WERI-Rb-1 (cell line): ENCODE results near the gene HCRT.
"Not testable (repeated sequence)": the region's sequence is repeated elsewhere in the genome, so short reads cannot be mapped to it uniquely, and the experiment has no call there.

Source experiments
- DNase-seq: peaks from one replicate; pipeline ENCODE4 v3.0.0-alpha.2; 2020
- H3K27ac ChIP-seq: fragments of 250-450 bp; sonication (Bioruptor Pico); 2 replicates; pipeline ENCODE4 v1.5.1; 2020; ENCODE audit warnings: mild to moderate bottlenecking, moderate library complexity
- H3K27me3 ChIP-seq: fragments of 250-450 bp; sonication (Bioruptor Pico); 2 replicates; pipeline ENCODE4 v1.5.1; 2021; ENCODE audit warnings: mild to moderate bottlenecking, low read depth, moderate library complexity; ENCODE audit not compliant: insufficient read depth, severe bottlenecking
- H3K36me3 ChIP-seq: fragments of 250-450 bp; sonication (Bioruptor Pico); 2 replicates; pipeline ENCODE4 v1.5.1; 2020; ENCODE audit warnings: mild to moderate bottlenecking, moderate library complexity
- H3K4me3 ChIP-seq: 2 replicates; pipeline ENCODE4 v1.5.1; 2011; ENCODE audit warnings: low read depth, mild to moderate bottlenecking, control low read depth, low read length
- H3K9me3 ChIP-seq: fragments of 250-450 bp; sonication (Bioruptor Pico); 2 replicates; pipeline ENCODE4 v1.5.1; 2021; ENCODE audit warnings: mild to moderate bottlenecking, moderate library complexity; ENCODE audit not compliant: severe bottlenecking
- TF ChIP-seq, protein P1 (sequence below): IDR thresholded peaks from 2 replicates; pipeline ENCODE4 v1.5.1; 2011; ENCODE audit warnings: low read depth, mild to moderate bottlenecking, control low read depth, inconsistent platforms, low read length

HCRT gene

DNA sequence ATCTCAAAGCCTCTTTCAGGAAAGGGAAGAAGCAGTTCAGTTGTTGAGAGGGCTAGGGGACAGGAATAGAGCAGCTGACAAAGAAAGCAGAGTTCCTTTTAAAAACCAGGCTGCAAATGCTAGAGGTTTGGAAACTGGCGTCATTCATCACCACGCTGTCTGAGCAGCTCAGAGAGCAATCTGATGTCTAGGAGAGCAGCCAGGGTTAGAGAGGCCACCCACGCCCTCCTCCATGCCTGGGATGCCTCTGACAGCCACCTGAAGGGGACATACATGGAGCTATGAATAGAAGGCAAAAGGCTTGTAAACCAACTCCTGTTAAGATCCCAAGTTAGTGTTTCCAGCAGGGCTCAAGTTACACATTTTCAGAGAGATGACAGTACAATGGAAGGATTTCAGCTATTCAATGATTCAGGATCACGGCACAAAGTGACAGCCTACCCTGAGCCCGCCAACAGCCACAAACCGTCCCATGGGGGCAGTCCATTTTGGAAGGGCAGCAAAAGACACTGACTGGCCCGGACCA lies 42.8 kb downstream of the HCRT start:
- Histone ChIP-seq H3K27me3 (no peaks in the 10 kb centered on the region), H3K36me3 (peaks cover 59% of the 10 kb centered on the region), H3K9me3 (no peaks in the 10 kb centered on the region), H3K4me3 (no peak overlapping the region), H3K27ac (no peak overlapping the region)
- TF ChIP-seq, protein P1, sequence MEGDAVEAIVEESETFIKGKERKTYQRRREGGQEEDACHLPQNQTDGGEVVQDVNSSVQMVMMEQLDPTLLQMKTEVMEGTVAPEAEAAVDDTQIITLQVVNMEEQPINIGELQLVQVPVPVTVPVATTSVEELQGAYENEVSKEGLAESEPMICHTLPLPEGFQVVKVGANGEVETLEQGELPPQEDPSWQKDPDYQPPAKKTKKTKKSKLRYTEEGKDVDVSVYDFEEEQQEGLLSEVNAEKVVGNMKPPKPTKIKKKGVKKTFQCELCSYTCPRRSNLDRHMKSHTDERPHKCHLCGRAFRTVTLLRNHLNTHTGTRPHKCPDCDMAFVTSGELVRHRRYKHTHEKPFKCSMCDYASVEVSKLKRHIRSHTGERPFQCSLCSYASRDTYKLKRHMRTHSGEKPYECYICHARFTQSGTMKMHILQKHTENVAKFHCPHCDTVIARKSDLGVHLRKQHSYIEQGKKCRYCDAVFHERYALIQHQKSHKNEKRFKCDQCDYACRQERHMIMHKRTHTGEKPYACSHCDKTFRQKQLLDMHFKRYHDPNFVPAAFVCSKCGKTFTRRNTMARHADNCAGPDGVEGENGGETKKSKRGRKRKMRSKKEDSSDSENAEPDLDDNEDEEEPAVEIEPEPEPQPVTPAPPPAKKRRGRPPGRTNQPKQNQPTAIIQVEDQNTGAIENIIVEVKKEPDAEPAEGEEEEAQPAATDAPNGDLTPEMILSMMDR: no peak
- DNase-seq: no peak

GRCh38 chr17:42141382-42141781 lies 43.9 kb downstream of the HCRT start:
- peaks cover 61% of the 10 kb centered on the region for H3K36me3 ChIP-seq
- no peak overlapping the region for H3K4me3 ChIP-seq
- no peaks in the 10 kb centered on the region for H3K9me3 ChIP-seq
- TF ChIP-seq, protein P1: no peak
- no peak overlapping the region for H3K27ac ChIP-seq
- no peaks in the 10 kb centered on the region for H3K27me3 ChIP-seq
- DNase-seq: no peak

GRCh38 chr17:42140690-42141089 lies 44.6 kb downstream of the HCRT start:
- not testable (repeated sequence) for H3K27ac ChIP-seq, H3K9me3 ChIP-seq, DNase-seq, H3K4me3 ChIP-seq, H3K27me3 ChIP-seq
- peaks cover 60% of the 10 kb centered on the region for H3K36me3 ChIP-seq

DNA sequence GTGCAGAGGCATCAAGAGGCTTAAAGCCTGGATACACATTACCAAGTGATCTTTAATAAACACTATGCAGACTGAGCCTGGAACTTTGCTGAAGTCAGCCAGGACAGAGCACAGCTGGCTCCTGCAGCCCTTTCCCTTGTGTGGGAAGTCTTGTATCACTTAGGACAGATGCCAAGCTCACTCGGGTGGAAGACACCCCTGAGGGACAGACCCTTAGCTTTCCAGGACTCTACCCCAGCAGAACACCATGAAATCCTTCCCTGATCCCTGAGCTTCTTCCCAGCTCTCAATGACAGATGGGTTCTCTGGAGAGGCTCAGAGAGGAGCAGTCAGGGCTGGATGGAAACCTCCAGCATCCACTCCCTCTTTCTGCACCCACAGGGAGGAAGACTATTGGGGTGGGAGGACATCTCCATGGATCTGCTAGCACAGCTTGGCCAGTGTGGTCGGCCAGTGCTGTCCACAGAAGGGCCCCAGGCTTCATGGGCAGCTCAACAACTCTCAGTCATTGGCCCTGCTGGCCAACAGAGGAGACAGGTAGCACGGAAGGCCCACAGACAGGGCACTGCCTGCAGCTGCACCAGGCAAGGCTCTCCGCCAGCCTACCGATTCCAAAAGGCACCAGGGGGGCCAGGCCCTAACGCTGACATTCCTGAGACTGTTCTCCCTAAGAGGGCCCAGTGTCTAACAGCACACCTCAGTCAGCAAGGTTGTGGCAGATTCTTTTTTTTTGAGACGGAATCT lies 46.3 kb downstream of the HCRT start:
- H3K36me3 ChIP-seq: peaks cover 55% of the 10 kb centered on the region
- H3K9me3 ChIP-seq: no peaks in the 10 kb centered on the region
- TF ChIP-seq, protein P1: no peak
- H3K27ac ChIP-seq: no peak overlapping the region
- no peaks in the 10 kb centered on the region for H3K27me3 ChIP-seq
- DNase-seq: no peak
- H3K4me3 ChIP-seq: no peak overlapping the region

- H3K36me3 ChIP-seq: peaks cover 45% of the 10 kb centered on the region
- TF ChIP-seq, protein P1: no peak
- H3K9me3 ChIP-seq: no peaks in the 10 kb centered on the region
- no peak overlapping the region for H3K27ac ChIP-seq
- no peaks in the 10 kb centered on the region for H3K27me3 ChIP-seq
- H3K4me3 ChIP-seq: no peak overlapping the region
- DNase-seq: no peak
These were observed 48.6 kb downstream of the HCRT start for GRCh38 chr17:42136654-42137051.

GRCh38 chr17:42135664-42136653 lies 49.3 kb downstream of the HCRT start:
- H3K36me3 ChIP-seq: peaks cover 39% of the 10 kb centered on the region
- TF ChIP-seq, protein P1: no peak
- DNase-seq: peak; percentile 51

More at GRCh38 chr17:42135664-42136653, 49.3 kb downstream of the HCRT start:
- no peaks in the 10 kb centered on the region for H3K9me3 ChIP-seq
- no peak overlapping the region for H3K27ac ChIP-seq
- H3K27me3 ChIP-seq: no peaks in the 10 kb centered on the region
- no peak overlapping the region for H3K4me3 ChIP-seq
